ENCODE results near the gene CRACDL.
"Not testable (repeated sequence)": the region's sequence is repeated elsewhere in the genome, so short reads cannot be mapped to it uniquely, and the experiment has no call there.

The CRACDL gene

DNA sequence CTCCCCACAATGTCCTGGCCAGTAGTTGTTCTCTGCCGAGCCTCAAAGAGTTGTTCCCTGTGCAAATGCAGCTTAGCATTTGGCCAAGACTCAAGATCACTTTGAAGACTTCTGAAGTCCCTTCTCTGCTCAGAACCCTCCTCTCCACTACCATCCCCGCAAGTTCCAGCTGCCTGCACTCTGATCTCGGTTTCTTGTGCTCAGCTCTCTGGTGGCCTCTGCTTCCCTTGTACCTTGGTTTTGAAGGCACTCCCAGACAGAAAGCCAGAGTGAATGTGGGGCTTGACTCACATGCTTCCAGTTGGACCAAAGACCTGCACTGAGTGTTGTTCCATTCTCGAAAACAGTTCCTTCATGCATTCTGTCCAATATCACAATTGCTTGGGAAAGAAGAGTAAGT lies 28.6 kb downstream of the CRACDL start:
- DNase-seq (ENCODE audit: low read depth in 2 of 2): no peak

DNA sequence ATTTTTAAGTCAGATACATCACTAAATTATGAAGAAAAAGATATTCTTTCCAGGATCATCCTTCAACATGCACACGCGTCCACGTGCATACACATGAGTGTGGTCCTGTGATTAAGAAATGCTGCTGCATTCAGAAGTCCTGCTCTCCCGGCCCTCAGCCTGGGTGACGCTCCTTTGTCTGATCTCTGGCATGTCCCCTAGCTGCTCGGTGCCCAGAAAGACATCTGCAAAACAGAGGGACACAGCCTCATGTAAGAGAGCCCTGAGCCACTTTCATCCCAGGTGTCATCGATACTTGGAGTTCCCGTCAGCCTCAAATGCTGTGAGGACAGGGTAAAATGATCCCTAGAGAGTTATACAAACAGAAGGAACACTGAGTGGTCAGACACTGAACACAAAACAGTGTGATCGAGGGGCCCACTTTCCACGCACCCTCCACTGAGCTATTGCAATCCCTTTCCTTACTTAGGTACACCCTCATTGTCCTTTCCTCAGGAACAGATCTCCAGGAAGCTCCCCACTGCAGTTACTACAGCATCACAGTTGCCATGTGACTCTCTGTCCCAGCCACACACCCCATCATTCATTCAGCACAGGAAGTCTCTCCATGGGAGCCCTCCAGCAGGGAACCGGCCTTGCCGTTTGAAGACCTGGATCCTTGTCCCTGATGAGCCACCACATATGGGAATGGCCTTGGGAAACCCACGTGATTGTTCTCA lies 32.1 kb downstream of the CRACDL start:
- no peak for DNase-seq (ENCODE audit: low read depth in 2 of 2)

DNA sequence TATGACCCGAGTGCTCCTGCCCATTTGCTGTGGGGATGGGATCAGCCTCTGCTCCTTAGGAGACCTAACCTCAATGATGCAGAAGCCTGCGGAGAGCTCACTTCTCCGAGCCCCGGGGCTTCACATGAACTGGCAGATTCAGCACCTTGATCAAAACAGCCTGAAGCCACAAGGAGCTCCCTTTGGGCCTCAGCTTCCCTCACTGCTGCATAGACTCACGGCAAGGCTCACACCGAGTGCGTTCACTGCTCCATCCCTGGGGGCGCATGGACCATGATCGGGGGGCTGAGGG lies 33.0 kb downstream of the CRACDL start:
- no peak for DNase-seq (ENCODE audit: low read depth in 2 of 2)

DNA sequence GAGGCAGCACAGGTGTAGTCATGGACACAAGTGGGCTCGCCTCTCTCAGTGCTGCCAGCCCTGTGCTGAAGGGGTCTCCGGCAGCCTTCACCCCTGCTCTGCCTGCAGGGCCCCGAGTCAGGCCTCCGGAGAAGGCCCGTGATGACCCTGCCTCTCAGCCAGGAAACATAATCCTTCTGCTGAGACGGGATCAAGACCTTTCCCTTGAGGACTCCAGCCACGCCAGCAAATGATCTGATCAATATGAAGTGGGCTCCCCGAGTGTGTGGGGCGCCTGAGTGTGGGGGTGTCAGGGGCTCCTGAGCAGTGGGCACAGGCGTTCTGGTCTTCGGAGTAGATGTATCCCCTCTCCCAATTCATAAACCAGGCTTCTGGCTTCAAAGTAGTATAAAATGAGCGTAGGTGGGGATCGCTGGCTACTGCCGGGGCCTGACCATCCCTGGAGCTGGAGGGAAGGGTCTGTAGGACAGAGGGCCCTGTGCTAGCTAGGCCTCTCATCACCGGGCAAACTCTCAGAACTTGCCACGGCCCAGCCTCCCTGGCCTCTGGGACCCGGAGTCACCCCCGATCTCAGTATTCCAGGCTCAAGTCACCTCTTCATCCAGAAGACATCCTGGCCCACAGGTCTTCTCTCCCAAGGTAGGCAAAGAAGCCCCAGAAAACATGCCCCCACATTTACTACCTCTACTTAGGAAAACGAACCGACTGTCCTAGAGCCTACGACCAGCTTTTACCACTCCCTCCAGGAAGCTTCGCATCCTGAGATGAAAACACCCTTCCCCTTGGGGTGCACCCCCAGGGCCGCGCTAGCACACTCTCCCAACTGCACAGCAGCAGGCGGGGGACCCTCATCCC lies 33.6 kb downstream of the CRACDL start:
- DNase-seq (ENCODE audit: low read depth in 2 of 2): no peak

DNA sequence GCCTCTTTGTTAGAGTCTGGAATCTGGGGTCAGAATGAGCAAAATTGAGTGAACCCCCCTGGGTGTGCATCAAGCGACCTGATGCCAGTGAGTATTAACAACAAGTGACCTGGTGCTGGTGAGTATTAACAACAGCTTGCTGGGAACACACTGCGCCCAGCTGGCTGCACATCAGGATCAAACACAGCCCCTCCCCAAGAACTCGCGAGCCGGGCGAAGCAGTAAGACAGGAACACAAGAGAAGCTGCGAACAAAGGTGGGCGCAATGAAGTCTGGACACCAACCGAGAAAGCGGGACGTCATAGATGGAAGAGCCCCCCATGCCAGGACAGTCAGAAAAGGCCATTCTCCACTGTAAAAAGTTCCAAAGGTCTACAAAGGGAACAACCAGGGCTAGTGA lies 34.3 kb downstream of the CRACDL start:
- no peak for DNase-seq (ENCODE audit: low read depth in 2 of 2)

DNA sequence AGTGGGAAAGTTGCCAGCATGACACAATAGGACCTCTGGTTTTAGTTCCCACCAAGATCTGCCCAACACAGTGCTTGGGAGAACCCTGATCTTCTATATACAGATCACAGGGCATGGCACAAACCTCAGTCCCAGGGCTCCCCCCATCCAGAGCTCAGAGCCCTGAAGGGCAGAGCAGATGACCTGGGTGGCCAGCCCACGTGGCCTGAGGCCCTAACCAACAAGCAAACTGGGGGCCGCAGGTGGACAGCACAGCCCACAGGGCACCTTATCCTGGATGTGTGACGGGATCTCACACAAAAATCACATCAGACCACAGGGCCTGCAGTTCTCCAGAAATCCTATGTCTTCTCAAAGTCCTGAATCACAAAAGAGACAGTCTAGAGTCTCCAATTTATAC lies 34.7 kb downstream of the CRACDL start:
- no peak for DNase-seq (ENCODE audit: low read depth in 2 of 2)

DNA sequence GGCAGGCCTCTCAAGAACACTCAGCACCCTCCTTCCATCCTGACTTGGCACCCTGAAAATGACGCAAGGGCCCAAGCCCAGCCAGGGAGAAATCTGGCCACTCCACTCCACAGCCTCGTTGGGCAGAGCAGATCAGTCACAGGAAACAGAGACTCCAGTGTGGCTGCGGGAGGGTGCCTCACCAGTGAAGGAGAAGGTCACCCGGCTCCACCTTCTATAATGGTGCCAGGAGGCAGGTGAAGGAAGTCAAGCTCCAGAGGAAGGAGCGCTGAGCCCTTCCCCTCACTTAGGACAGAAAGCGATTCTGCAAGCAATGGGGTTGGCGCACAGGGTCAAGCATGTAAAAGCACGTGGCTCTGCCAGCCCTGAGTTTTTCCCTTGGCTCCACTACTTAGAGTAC lies 35.3 kb downstream of the CRACDL start:
- DNase-seq (ENCODE audit: low read depth in 2 of 2): no peak

DNA sequence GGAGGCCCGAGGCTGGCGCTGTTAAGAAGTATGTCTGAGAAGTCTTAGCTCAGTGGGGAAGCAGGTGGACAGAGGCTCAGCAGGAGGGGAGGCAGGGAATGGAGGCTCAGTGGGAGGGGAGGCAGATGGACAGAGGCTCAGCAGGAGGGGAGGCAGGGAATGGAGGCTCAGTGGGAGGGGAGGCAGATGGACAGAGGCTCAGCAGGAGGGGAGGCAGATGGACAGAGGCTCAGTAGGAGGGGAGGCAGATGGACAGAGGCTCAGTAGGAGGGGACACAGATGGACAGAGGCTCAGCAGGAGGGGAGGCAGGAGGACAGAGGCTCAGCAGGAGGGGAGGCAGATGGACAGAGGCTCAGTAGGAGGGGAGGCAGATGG lies 36.3 kb downstream of the CRACDL start:
- DNase-seq (ENCODE audit: low read depth in 2 of 2): not testable (repeated sequence)

DNA sequence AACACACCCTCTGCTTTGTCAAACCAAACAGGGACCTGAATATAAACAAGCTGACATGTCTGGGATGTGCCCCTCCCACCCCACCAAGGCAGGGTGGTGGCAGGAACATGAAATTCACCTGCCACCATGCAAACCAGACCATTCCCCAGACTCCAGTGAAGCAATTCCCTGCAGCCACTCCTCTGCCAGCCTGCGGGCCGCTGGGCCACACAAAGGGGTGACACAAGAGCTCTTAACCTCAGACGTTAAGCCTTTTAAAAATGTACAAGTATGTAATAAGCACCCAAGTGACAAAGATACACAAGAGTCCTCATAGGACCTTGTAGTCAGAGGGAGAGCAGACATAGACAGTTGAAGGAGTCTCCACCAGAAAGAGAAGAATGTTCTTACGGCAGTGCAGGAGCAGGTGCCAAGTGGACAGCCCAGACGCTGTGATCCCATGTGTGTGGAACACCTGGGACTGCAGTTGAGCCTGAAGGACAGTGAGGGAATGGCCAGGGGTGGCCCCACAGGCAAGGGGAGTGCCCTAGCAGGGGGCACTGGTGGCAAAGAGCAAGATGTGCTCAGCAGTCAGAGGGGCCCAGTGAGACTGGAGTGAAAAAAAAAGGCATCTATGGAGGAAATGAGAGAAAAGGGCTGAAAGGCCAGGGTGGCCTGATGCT lies 36.9 kb downstream of the CRACDL start:
- DNase-seq (ENCODE audit: low read depth in 2 of 2): no peak

DNA sequence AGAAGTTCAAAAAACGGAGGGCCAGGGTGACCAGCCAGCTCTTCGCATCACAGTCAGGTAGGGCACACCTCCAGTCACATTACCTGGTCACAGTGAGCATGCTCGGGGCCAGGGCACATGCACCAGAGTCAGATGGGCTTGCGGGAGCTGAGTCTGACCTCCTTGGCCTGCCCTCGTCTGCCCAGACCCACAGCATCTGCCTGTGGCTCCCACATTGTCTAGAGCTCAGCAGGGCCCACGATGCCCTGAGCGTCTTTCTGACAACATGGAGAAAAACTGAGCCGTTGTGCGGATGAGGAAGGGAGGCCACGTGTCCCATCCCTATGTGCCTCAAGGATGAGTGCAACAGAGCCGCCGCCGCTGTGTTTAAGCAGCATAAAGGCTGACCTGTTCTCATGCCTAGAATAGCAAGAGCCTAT lies 37.6 kb downstream of the CRACDL start:
- no peak for DNase-seq (ENCODE audit: low read depth in 2 of 2)

DNA sequence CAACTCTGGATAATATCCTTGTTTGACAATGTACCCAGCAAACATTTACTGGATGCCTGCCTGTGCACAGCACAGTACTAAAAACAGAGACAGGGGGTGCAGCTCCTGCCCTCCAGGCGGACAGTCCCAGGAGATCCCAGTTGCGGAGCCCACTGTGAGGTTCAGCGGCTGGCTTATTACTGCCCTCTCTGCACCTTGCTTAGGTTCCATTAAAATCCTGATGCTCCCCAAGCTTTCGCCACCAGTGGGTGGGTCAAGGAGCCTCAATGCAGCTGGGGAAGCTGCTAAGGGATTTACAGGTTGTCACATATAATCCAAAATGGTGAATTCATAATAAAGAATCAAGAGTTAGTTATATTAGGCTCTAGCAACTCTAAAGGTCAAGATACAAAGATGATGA lies 38.3 kb downstream of the CRACDL start:
- no peak for DNase-seq (ENCODE audit: low read depth in 2 of 2)

DNA sequence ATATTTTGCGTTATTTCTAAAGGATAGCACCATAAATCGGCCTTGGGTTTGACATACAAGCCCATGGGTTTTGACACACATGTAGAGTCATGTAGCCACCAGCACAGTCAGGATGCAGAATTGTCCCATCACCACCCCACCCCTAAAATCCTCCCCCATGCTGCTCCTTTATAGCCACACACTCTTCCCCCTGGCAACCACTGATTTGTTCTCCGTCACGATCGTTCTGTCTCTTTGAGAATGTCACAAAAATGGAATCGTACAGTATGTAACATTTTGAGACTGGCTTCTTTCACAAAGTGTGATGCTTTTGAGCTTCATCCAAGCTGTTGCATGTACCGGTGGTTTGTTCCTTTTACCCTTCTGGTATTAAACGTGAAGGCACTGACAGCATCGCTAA lies 39.1 kb downstream of the CRACDL start:
- DNase-seq (ENCODE audit: low read depth in 2 of 2): no peak

DNA sequence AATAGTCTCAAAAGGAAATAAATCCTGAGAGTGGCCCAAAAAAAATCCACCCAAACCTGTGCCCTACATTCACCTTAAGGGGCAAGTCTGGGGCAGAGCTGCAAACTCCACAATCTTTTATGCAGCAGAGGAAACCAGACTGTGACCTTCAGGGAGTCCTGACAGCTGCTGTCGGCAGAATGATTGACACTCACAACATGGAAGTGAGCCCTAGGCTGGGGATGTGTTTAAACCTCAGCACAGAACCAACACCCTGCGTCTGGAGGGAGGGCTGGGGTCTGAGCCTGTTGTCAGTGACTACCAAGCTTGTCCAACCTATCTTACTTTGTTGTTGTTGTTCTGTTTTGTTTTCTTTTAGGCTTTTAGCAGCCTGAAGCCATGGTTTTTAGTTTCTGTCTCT lies 39.6 kb downstream of the CRACDL start:
- no peak for DNase-seq (ENCODE audit: low read depth in 2 of 2)

DNA sequence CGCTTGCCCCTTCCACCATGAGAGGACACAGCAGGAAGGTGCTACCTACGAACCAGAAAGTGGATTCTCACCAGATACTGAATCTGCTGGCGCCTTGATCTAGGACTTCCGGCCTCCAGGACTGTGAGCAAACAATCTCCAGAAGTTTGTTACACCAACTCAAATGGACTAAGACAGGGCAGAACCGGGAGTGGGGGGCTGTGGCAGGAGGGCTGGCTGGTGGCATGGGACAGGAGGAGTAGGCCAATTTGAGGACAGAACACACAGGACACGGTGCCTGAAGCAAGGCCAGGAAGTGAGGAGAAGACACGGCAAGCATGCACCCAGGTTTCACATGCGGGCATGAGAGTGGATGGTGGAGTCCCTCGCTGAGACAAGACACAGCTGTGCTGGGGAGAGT lies 40.1 kb downstream of the CRACDL start:
- no peak for DNase-seq (ENCODE audit: low read depth in 2 of 2)

DNA sequence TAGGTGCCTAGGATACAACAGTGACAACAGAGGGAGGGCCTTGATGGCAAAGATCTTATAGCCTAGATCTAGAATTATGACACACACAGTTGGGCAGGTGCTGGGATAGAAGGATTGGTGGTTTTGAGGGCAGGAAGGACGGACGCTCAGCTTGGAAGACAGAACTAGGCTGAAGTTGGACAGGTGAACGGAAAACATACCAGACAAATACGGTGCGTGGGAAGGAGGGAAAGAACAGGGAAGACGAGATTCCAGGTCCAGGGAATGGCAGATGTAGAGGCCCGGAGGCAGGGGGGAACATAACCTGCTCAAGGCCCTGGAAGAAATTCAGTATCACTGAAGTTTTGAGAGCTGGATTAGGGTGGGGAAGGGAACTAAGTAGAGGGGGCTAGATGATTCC lies 40.8 kb downstream of the CRACDL start:
- DNase-seq (ENCODE audit: low read depth in 2 of 2): no peak

DNA sequence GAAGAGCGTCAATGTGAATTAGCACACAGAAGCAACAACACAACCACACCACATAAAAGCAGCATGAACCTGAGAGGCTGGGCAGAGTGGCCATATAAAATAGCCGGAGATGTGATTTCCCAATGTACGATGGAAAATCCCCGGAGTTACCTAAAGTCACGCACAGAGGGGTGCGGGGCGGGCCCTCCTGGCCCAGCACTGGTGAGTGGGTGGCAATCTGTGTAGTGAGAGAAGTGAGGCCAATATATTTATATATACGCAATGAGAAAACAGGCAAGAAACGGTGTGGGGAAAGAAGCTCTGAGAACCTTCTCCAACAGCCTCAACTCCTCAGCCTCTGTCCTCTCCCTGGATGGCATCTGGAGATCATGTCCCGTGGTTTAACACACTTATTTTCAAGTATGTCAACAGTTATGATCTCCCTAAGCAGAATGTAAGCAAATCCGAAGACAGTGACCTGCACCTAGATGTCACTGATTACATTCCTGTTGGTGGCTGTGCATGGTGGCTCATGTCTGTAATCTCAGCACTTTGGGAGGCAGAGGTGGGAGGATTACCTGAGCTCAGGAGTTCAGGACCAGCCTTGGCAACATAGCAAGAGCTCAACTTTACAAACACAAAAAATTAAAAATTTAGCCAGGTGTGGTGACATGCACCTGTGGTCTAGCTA lies 41.6 kb downstream of the CRACDL start:
- no peak for DNase-seq (ENCODE audit: low read depth in 2 of 2)

DNA sequence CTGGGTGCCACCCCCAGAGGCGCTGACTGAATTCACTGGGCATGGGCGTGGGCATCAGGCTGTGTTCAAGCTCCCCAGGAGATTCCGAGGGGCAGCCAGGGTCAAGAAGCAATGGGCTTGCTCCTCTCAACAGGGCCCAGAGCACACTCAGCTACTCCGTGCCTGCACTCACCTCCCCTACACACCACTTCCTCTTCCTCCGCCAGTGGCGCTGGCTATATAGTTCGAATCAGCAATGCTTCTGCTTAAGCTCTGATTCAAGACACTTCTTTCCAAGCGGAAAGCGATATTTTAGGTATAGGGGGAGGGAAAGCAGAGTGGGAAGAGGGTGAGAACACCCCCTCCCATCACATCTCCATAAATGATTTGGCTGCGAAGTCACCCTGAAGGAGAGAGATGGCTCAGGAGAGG lies 42.1 kb downstream of the CRACDL start:
- no peak for DNase-seq (ENCODE audit: low read depth in 2 of 2)

DNA sequence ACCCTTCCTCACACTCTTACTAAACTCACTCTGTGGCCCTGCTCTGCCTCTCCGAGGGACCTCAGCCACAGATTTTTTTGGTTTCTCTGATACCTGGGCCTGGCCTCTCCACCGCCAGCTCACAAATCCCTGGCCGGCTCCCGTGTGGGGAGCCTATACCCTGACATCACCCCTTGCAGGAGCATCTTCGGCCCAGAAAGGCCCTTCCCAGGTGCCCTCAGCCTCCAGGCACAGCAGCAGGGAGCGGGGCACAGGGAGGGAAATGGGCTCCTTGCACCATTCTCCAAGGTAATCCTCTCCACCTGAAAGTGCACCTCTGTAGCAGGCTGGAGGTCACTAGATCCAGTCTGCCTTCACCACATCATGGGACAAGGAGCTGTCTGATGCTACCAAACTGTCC lies 43.2 kb downstream of the CRACDL start:
- DNase-seq (ENCODE audit: low read depth in 2 of 2): no peak

DNA sequence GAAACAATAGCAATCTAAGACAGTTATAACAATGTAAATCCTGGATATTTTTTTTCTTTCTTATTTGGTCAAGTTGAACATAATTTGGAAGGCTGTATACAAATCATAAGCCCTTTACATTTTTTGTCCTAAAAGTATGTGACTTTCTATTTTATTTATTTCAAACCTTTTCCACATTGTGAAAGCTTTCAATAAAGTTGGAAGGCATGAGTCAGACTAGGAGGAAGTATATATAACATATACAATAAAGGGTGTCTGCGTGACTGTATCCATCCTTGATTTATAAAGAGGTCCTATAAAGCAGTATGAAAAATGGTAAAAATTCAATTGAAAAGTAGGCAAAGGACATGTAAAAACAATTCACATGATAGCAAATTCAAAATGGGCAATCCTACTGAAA lies 44.4 kb downstream of the CRACDL start:
- no peak for DNase-seq (ENCODE audit: low read depth in 2 of 2)

DNA sequence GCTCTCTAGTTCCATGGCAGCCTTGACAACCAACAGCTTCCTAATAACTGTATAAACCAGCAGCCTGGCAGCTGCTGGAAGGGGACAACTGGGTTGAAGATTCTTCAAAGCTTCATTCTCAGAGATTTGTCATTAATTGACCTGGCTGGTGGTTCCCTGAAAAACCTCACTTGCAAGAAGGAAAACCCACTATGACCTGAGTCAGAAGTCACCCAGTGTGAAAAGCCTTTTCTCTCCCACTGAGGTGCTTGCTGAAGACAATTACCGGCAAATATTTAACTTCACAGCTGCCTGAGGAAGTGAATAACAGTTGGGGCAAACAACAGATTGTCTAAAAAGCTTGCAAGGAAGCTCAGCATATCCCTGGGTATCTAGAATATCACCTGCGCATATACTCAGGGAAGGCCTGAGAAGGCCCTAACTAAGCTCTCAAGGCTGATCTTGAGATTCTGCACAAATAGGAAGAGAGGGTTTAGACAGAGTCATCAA lies 49.9 kb downstream of the CRACDL start:
- no peak for DNase-seq (ENCODE audit: low read depth in 2 of 2)

DNA sequence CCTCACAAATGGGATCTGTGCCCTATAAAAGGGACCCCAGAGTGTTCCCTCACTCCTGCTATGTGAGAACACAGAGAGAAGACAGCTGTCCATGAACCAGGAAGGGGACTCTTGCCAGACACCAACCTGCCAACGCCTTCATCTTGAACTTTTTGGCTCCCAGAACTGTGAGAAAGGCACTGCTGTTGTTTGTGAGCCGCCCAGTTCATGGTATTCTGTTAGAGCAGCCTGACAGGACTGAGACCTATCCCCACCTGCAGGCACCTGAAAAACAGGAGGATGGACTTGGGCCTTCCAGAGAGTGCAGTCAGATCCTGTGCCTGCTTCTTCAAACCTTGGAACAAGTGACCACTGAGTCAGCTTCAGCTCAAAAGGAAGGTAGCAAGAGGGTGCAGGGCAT lies 51.4 kb downstream of the CRACDL start:
- no peak for DNase-seq (ENCODE audit: low read depth in 2 of 2)

DNA sequence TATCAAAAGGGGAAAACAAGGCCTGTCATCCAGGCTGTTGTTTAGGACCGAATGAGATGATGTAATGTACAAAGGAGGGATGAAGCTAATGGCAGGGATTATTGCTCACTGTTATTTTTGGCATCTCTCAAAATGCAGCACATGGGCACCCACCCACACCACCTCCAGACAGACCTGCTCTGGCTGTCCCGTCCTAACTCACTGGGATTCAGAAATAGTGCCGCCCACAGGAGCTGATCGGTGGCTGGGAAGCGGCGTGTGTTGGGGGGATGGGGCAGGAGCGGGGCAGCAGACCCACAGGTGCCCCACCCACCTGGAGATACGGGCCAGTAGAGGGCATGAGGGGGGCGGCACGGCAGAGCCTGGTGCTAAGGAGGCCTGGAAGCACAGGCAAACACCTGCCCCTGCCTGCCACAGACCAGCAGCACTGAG lies 52.2 kb downstream of the CRACDL start:
- no peak for DNase-seq (ENCODE audit: low read depth in 2 of 2)
